ENCODE results near the gene RIF1.

The RIF1 gene

DNA sequence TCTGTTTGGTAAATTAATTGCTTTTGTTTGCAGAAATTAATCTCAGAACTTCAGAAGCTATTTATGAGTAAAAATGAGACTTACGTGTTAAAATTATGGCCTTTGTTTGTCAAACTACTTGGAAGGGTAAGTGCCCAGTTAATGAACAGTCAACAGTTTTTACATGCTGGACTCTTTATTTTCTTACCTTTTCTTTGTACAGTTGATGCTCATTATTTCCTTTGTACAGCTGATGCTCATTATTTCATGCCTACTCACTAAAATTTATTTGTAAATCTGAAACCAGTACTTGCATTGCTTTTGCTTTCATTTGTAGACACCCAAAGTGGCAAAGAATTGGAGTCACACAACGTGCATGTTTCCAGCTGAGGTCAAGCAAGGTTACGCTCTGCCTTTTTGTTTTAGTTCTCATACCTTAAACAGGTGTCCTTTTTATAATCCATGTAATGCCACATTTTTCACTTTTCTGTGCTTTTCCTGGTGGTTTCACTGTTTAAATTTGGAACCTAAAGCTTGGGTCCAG lies 13.3 kb downstream of the RIF1 start:
- no peak for DNase-seq

DNA sequence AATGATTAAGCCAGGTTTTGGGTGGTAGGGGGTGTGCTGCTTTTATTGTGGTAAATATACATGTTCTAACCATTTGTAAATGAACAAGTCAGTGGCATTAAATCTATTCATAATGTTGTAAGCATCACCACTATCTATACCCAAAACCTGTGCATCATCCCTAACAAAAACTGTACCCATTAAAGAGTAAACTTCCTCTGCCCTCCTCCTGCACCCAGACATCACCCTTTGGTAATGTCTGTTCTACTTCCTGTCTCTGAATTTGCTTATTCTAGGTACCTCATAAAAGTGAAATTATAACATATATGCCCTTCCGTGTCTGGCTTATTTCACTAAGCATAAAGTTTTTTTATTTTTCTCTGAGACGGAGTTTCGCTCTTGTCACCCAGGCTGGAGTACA lies 14.1 kb downstream of the RIF1 start:
- no peak for DNase-seq

DNA sequence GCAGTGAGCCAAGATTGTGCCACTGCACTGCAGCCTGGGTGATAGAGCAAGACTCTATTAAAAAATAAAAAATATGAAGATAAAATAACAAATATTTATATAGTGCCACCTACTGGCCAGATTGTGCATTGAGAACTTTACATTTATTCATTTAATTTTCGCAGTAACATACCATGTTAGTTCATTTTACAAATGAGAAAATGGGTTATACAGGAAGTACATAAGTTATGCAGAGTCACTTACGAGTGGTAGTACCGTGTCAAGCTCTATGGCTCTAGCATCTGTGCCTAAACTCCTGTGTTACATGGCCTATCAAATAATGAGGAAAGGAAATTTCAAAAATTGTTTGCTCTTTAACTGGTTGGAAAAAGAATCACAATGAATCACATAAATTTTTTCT lies 27.9 kb downstream of the RIF1 start:
- no peak for DNase-seq

DNA sequence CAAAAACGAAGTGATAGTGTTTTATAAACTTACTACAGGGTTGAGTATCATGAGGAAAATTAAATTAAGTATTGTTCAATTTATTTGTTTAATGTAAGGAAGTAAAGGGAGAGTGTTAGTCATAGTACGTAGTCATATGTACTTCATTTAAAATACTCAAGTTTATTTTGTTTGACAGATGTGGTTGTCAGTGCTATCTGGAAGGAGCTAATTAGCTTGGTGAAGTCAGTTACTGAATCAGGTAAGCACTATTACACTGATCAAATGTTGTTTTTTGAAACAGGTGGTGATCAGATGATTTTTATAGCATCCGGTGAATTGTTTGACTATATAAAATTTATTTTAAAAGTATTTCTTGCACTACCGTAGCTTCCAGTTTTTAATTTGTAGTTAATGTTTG lies 28.8 kb downstream of the RIF1 start:
- DNase-seq = no peak

DNA sequence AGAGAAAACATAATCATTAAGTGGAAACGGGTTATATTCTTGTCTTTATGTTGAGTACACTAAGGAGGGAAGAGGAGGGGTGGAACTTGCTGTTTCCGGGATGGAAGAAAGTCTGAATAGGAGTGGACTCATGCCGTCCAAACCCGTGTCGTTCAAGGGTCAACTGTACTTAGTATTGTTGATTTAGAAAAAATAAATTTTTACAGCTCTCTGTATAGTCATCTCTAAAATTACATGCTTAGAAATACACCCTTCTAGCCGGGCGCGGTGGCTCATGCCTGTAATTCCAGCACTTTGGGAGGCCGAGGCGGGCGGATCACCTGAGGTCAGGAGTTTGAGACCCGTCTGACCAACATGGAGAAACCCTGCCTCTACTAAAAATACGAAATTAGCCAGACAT lies 29.4 kb downstream of the RIF1 start:
- no peak for DNase-seq

DNA sequence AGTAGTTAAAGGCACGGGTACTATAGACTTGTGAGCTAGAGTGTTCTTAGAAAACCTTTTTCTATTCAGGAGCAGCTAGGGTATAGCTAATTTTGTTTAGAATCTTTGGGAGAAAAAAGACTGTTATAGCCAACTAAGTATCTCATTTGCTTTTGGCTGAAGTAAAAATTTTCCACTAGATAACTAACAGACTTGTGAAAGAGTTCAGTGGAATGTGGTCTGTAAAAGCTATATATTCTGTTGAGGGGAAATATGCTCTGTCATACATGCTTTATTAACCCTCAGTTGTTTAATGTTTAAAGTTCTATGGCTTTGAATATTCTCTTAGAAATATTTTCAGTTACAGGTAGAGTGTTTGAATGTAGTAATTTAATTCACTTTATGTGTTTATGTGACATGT lies 49.7 kb downstream of the RIF1 start:
- DNase-seq = no peak

DNA sequence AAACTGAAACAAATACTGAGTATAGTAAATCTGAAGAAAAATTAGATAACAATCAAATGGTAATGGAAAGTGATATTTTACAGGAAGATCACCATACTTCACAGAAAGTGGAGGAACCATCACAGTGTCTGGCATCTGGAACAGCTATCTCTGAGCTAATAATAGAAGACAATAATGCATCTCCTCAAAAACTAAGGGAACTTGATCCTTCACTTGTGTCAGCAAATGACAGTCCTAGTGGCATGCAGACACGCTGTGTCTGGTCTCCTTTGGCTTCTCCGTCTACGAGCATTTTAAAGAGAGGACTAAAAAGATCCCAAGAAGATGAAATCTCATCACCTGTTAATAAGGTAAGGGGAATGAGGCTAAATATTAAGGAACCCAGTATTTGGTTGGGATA lies 56.1 kb downstream of the RIF1 start:
- DNase-seq = no peak

DNA sequence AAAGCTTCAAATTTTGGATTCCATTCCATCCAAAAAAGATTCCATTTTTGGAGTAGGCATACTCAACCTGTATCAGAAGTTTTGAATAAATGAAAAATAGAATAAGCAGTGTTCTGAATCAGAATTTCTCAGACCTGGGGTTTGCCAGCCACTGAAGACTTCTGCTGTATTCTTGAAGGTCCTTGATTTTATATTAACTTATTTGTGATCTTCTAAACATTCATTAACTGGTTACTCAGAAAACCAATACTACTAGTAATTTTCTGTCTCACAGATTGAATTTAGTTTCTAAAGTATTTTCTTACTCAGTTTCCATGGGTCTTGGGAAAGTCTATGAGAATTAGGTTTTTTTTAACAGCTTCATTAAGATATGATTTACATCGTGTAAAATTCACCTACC lies 60.9 kb downstream of the RIF1 start:
- DNase-seq = no peak

DNA sequence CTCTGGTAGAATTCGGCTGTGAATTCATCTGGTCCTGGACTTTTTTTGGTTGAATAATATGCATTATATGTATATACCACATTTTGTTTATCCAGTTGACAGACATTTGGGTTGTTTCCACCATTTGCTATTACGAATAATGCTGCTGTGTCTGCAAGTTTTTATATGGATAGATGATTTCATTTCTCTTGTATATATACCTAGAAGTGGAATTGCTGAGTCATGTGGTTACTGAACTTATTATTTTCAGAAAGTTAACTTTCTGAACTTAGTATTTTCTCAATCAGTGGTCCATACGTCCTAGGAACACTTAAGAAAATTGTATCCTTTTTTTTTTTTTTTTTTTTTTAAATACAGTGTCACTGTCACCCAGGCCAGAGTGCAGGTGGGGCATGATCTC lies 63.3 kb downstream of the RIF1 start:
- no peak for DNase-seq

DNA sequence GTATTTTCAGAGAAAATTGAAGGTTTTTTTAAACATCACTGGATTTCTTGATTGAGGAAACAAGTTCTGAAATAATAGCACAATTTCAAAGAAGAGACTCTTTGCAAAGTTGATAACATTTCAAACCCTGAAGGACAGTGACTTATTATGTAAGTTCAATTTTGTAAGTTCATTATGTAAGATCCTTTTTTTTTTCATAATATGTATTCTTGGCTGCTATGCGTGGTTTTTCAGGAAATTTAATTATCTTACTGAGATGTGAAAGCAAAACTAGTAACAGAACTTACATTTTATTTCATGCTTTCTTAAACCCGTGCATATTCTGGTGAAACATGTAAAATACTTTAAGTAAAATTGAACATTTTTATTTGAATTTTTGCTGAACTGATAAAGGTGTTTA lies 65.4 kb downstream of the RIF1 start:
- no peak for DNase-seq

DNA sequence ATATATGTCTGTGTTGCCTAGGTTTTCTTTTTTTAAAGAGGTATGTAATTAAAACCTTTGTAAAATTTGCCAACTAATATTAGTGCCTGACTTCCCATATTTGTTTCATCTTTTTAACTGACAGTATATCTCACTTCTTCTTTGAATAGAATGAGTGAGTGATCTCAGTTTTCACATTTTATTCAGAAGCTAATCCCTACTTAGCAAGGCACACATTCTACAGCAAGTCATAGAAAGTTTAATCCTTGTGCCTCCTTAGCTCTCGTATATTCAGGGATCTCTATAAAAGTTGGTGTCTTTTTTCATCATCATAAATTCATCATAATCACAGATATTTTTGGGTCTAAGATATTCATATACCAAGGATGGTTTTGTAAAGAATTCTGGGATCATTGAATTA lies 66.6 kb downstream of the RIF1 start:
- DNase-seq = no peak

DNA sequence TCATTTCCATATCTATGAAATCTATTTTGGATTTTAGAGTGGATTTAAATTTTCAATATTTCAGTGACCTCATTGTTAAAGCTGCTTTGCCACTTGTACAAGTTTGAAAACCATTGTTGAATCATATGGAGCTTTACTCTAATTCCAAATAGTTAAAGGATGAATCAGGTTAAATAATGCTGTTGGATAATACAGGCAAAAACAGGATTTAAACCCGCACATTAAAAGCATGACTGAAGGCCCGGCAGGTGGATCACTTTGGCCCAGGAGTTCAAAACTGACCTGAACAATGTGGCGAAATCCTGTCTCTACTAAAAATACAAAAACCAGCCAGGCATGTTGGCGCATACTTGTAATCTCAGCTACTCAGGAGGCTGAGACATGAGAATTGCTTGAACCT lies 68.3 kb downstream of the RIF1 start:
- DNase-seq = no peak

DNA sequence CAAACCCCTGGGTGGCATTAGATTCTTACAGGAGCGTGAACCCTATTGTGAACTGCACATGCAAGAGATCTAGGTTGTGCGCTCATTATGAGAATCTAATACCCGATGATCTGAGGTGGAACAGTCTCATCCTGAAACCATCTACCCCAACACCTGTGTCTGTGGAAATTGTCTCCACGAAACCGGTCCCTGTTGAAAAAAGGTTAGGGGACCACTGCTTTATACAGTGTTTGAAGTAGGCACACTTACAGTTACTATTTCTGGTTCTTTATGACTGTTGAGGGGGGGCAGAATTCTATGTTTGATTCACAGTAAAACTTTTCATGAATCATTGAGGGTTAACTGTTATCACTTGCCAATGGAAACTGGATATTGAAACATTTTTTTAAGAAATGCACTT lies 72.0 kb downstream of the RIF1 start:
- DNase-seq = no peak

DNA sequence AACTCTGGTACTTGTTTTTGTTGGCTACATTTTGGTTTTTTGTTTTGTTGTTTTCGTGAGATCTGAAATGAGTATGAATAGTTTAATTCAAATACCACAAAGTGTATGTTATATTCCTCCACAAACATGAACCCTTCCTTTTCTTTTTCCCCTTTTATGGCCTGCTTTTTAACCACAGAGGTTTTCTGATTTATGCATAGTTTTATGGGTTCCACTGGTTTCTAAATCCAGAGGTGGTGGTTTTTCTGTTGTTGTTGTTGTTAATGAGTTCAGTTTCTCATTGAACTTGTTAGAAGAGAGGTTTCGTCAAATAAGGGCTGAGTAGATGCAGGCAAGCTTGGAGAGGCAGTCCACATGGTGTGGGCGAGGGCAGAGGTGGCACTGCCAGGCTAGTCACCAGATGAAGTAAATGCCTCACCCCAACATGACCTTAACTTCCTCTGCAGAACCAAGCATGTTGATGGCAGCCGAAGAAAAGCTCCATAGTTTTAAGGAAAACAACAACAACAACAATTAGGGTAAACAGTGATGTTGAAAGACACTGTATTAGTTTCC lies 72.5 kb downstream of the RIF1 start:
- DNase-seq = no peak

DNA sequence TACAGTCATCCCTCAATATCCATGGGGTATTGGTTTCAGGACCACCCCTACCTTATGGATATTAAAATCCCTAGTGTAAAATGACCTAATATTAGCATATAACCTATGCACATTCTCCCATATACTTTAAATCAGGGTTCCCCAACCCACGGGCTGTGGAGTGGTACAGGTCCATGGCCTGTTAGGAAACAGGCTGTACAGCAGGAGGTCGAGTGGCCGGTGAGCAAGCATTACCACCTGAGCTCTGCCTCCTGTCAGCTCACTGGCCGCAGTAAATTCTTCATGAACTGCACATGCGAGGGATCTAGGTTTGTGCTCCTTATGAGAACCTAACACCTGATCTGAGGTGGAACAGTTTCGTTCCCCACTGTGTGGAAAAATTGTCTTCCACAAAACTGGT lies 73.8 kb downstream of the RIF1 start:
- no peak for DNase-seq

DNA sequence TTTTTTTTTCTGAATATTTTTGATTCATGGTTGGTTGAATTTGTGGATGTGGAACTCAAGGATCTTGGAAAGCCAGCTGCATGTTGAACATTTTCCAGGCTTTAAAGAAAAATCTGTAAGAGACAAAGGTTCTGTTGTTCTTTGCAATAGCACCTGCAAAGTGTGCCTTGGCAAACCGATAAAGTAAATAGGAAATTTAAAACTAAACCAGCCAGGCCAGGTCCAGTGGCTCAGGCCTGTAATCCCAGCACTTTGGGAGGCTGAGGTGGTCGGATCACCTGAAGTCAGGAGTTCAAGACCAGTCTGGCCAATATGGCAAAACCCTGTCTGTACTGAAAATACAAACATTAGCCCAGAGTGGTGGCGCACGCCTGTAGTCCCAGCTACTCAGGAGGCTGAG lies 74.4 kb downstream of the RIF1 start:
- no peak for DNase-seq

DNA sequence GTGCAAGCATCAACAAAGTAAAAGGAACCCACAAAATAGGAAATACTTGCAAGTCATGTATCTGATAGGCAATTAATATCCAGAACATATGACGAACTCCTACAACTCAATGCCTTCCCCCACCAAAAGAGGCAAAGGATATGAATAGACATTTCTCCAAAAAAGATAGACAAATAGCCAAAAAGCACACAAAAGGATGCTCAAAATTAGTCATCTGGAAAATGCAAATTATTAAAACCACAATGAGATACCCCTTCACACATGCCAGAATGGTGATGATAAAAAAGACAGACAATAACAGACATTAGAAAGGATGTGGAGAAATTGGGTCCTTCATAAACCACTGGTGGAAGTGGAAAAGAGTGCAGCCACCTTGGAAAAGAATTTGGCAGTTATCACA lies 76.4 kb downstream of the RIF1 start:
- no peak for DNase-seq

DNA sequence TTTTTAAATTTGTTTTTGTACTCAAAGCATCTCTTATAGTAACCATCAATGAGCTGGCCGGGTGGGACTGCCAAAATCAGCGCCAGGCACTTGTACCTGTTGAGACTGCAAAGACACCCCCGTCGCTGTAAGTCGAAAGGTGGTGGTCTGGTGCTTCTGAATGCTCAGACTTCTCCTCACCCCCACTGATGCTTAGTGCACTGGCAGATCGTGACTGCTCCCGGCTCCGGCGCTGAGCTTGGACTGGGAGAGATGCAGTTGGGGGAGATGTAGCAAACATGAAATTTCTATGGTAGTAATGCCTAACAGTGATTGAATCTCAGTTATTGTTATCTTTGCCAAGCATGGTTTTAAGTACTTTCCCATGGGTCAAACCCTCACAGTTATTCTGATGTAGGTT lies 80.6 kb downstream of the RIF1 start:
- no peak for DNase-seq

DNA sequence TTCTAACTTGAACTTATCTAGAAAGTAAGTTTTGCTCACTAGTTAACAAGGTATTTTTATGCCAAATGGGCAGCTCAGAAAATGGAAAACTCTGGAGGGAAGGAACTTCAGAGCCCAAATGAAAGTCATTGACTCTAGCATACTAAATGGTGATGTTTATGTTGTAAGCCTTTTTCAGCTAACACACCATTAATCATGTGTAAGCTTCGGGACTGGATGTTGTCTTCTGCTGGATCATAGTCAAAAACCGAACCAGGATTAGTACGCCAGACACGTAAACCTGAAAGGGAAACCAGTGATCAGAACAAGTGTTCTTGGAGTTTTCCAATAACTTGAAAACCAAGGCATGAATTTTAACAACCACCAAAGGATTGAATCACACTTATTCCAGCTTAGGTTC lies 81.8 kb downstream of the RIF1 start:
- no peak for DNase-seq

DNA sequence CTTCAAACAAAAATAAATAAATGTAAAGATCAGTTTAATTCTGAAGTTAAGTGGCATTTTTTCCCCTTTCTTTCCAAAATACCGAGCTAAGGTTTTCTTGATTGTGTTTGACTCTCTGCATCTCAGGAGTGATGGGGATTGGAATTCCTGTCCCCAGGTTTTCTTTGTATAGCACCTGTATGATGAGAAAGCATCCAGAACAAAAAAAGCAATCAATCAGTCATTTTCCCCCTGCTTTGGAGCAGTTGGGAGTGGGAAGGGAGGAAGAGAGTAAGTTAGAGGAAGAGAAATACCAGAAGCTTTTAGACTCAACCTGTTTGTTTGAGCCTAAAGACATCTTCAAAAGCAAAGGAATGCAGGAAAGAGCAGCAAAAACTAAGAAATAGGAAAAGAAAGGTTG lies 88.5 kb downstream of the RIF1 start:
- DNase-seq = no peak

DNA sequence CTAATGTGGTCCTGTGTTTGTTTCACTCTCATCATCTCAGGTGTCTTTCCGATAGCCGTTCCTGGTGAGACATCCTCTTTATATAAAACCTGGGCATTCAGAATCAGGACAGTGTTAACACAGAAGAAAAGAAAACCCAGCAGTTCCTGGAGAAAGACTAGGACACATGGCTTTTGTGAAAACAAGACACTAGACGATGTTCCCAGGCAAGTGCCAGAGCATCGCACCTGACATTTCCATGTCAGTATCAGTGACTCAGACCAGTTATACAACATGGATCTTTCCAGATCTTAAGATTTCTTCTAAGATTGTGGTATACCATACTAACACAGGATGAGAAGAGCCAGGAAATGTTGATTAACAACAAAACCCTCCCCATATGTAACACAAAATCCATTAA lies 96.5 kb downstream of the RIF1 start:
- no peak for DNase-seq

DNA sequence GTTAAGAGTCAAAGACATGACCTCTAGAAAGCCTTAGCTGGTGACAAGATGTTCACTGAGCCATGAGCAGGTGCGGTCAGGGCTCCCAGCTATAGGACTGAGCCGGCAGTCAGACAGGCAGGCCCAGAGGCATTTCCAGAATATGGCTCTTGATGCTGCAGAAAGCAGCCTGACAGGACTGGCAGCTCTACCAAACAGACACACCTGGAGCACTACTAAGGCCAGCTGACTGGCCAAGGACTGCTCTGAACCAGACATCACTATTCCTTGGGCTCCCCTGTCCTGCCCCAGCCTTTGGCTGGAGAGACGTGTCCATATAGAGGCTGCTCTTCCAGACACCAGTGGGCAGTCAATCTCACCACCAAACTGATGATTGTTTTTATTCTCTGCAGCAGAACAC lies 98.8 kb downstream of the RIF1 start:
- no peak for DNase-seq

DNA sequence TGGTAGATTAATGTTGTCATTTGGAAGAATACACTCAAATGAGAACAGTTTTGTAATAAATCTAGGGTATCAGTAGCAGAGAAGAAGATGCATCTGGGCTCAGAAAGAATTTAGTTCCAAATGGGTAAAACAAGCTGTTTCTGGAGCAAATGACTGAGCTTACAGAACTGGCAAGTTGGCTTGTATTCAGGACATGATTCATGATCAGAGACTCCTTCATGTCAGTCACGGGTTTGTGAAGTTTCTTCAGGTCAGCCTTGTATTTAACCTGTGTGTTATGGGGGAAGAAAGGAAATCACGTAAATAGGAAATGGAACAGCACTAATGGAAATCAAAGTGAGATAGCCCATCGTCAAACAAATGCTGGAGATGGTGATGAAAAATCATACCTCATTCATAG lies 109.1 kb downstream of the RIF1 start:
- DNase-seq = no peak

DNA sequence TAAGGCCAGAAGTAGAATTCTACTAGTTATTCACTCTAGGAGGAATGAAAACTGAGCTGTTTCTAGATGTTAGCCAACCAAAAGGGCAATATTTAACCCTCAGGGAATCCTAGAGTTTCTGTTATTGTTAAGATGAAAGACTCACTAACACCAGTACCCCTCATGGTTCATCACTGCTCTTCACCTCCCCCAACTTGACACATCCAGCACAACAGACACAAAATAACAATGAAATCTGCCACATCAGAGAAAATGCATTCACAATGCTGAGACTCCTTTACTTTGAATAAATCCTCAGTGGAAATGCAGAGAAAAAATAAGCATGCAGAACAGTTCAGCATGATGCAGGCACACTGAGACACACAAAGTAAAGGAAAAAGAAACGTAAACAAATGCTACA lies 111.3 kb downstream of the RIF1 start:
- no peak for DNase-seq

DNA sequence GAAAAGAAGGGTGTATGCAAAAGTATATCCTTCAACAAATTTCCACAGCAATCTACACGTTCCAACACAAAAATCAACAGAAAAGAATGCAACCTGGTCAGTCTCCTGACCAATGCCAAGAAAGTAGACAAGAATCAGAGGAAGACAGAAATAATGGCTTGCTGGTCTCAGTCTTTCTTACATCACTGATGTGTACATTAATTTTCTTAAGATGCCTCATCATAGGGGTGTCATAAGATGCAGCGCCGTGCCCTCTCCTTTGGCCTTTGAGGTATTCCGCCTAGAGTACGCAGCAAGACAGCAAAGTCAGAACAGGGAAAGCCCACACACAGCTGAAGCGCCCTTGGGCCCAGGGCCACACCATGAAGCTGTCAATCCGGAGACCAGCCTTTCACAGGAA lies 112.9 kb downstream of the RIF1 start:
- no peak for DNase-seq

DNA sequence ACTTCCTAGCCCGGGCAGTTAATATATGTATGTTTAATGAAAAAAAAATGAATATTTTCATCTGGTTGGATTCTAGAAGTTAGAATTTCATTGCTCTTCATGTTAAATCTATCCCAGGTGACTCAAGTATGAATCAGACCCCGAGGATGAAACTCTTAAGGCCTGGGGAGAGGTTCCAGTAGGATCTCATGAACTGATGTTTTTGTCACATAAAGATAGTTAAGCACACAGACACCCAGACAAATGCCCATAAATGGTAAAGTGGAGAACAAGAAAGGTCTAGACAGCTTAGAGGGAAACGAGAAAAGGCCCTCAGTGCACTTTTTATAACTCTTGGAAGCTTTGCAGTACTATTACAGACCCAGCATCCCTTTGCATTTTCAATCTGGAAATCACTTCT lies 114.1 kb downstream of the RIF1 start:
- no peak for DNase-seq
